ENCODE data around the gene FBXL7.

Gene FBXL7

DNA sequence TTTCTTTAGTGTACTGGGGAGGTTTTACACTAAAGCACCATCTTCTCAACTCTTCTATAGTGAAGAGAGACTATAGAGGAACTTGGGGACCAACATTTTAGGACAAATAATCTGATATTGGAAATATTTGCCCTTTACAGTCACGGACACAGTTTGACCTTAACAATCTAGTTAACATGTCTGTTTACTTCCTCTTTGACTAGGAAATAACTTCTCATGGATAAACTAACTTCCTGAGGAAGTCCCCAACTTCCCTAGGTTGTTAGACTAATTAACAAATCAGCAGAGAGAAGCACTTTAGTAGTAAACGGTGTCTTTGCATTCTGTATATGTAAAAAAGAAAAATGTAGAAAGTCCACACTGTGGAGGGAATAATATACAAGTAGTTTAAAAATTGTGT is 127.7 kb downstream of the FBXL7 start:
- in situ Hi-C loops (cut with HindIII; ENCODE audit: low pct_ligation_motif_present, low pct_unique_long_range_greater_than_20kb, low sequenced_read_pairs), result no loop called here
- no peak for DNase-seq

DNA sequence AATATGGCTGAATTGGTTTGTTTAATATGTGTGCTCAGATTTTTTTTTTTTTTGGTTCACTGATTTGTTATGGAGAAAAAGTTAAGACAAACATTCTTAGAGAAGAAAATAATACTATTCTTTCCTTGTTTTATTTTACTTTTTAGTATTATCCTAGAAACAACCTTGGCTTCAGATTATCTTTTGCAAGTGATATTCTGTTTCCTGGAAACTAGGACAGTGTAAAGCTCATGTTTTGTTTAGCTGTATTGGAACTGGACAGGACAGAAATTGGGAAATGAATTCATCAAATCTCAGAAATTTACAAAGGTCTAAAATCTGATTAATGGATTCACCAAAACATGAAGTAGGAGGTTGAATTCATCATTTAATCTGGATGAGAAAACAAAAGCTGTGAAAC is 130.5 kb downstream of the FBXL7 start:
- in situ Hi-C loops (cut with HindIII; ENCODE audit: low pct_ligation_motif_present, low pct_unique_long_range_greater_than_20kb, low sequenced_read_pairs), result no loop called here
- no peak for DNase-seq

DNA sequence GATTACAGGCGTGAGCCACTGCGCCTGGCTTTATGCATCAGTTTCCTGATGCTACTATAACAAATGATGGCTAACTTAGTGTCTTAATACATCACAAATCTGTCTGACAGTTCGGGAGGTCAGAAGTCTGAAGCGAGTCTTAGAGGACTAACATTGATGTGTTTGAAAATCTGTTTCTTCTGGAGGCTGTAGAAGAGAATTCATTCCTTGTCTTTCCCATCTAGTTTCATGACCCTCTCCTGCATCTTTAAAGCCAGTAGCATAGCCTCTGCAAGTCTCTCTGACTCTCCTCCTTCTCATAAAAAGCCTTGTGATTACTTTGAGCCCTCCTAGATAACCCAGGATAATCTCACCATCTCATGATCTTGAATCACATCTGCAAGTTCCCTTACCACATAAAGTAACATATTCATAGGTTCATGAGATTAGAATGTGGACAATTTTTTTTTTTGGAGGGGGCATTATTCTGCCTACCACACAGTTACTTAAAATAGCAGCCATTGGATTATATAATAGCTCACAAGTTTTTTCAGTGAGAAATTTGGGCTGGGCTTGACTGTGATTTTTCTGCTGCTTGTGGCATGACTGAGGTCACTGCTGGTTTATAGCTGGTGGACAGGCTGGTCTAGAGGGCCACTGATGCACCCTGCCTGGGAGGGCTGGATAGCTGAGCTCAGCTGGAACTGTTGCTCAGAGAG is 134.8 kb downstream of the FBXL7 start:
- in situ Hi-C loops (cut with HindIII; ENCODE audit: low pct_ligation_motif_present, low pct_unique_long_range_greater_than_20kb, low sequenced_read_pairs), result no loop called here
- no peak for DNase-seq

DNA sequence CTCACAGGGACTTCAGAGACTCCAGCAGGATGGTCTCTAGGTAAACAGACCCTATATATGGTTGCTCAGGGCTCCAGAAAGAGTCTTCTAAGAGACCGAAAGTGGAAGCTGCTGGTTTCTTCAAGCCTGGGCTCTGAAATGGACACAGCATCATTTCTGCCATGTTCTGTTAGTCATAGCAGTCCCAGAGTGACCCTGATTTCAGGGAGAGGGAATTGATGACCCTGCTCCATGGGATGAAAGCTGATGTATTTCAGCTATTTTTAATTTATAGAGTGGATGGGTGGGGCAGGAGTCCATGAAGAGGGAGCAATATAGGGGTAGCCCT is 135.3 kb downstream of the FBXL7 start:
- no peak for DNase-seq
- in situ Hi-C loops (cut with HindIII; ENCODE audit: low pct_ligation_motif_present, low pct_unique_long_range_greater_than_20kb, low sequenced_read_pairs), result no loop called here

DNA sequence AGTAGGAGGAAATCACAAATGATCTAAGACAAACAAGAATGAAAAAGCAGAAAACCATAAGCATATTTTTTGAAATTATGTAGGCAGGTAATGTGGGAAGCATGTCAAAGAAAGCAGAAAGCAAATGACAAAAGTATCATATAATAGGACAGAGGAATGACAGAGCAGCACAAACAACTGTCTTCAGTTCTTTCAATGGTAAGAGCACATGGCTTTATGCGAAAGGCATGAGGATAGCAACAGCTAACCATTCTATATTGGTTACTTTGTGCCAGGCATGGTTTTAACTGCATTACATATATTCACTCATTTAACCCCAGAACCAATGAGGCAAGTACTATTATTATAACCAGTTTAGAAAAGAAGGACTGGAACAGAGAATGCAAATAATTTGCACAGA is 137.4 kb downstream of the FBXL7 start:
- in situ Hi-C loops (cut with HindIII; ENCODE audit: low pct_ligation_motif_present, low pct_unique_long_range_greater_than_20kb, low sequenced_read_pairs), result no loop called here
- DNase-seq, result no peak

DNA sequence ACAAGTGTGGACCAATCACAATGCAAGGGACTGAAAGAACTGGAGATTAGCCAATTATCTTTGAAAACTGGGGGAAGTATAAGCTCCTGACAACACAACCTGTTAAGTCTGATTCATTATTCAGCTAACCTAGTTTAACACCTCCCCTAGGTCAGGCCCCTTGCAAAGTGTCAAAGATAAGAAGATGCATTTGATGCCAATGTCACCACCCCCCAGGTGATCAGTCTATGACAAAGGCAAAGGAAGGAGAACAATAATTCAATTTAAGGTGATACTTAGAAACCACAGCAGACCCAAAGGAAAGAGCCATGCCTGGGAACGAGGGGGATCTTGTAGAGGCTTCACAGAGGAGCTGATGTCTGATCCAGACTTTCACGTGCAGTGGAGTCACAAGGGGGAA is 137.9 kb downstream of the FBXL7 start:
- no peak for DNase-seq
- in situ Hi-C loops (cut with HindIII; ENCODE audit: low pct_ligation_motif_present, low pct_unique_long_range_greater_than_20kb, low sequenced_read_pairs), result no loop called here

DNA sequence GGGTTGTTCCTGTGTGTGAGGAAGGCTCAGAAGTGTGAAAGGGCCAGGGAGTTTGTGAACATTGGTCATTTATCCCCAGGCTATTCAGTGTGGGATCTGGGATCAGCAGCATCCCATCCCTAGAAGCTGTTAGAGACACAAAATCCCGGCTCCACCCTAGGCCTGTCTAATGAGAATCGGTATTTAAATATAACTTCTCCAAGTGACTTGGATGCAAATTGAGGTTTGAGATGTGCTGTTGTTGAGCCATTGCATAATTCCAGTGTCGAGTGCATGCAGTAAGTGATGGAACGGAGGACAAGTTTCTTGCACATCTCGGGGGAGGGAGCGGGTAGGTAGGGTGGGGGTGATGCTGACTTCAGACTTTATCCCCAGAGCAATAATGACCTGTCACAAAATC is 138.3 kb downstream of the FBXL7 start:
- no peak for DNase-seq
- in situ Hi-C loops (cut with HindIII; ENCODE audit: low pct_ligation_motif_present, low pct_unique_long_range_greater_than_20kb, low sequenced_read_pairs), result no loop called here

DNA sequence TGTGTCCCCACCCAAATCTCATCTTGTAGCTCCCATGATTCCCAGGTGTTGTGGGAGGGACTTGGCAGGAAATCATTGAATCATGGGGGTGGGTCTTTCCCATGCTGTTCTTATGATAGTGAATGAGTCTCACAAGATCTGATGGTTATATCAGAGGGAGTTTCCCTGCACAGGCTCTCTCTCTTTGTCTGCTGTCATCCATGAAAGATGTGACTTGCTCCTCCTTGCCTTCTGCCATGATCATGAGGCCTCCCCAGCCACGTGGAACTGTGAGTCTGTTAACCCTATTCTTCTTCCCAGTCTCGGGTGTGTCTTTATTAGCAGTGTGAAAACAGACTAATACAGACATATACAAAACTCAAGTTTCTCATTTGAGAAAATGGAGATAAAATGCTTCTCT is 139.3 kb downstream of the FBXL7 start:
- DNase-seq, result no peak
- in situ Hi-C loops (cut with HindIII; ENCODE audit: low pct_ligation_motif_present, low pct_unique_long_range_greater_than_20kb, low sequenced_read_pairs), result no loop called here

DNA sequence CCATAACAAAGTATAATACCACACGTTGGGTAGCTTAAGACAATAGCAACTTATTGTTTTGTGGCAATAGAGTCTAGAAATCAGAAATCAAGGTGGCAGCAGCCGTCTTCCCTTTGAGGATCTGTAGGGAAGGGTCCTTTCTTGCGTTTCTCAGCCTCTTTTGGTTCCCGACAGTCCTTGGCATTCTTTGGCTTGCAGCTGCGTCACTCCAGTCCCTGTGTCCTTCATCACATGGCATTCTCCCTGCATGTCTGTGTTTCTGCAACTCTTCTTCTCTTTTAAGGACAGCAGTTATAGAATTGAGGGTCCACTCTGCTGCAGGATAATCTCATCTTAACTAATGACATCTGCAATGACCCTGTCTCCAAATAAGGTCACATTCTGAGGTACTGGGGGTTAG is 140.1 kb downstream of the FBXL7 start:
- in situ Hi-C loops (cut with HindIII; ENCODE audit: low pct_ligation_motif_present, low pct_unique_long_range_greater_than_20kb, low sequenced_read_pairs), result no loop called here

DNA sequence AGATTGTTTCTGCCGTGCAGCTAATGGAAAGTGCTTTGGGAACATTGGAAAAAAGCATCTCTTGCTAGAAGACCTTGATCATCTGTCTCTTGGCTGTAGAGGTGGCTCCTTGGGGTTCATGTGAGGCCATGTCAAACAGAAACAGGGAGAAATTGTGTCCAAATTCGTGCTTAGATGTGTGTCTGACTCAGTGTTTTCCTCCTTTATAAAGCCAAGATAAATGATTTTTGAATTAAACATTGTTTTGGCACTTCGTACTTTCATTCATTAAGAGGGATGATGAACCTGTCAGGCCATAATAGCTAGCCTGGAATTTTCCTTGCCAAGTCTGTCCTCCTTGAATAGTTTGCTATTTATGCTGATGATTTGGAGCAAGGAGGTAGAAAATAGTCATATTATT is 143.8 kb downstream of the FBXL7 start:
- no peak for DNase-seq
- in situ Hi-C loops (cut with HindIII; ENCODE audit: low pct_ligation_motif_present, low pct_unique_long_range_greater_than_20kb, low sequenced_read_pairs), result no loop called here

More for the DNA sequence above, 140.1 kb downstream of the FBXL7 start:
- no peak for DNase-seq

DNA sequence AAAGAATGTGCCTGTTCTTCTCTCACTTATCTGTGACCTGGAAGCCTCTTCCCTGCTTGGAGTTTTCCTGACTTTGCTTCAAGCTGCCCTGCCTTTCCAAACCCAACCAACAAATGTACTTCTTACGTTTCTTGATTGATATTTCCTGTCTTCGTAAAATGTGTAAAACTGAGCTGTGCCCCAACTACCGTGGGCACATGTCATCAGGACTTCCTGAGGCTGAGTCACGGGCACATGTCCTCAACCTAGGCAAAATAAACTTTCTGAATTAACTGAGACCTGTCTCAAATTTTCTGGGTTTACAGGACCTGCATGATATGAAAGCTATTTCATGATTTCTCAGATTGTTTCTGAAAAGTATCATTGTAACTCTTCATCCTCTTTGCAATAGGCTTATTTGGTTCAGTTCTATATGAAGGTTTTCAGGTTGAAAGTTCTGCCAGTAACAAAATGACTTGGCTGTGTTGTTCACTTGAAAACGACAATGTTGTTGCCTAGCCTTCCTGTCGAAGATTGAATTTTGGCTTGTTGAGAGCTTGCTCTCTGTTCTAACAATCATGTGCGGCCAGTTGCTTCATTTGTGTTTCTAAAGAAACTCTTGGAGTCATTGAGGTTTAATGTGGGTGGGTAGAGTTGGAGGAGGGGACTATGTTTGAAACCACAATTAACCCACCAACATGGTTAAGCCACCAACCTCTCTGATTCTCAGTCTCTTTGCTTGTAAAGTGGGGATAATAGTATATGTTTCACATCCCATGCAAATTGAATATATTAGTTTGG is 145.6 kb downstream of the FBXL7 start:
- in situ Hi-C loops (cut with HindIII; ENCODE audit: low pct_ligation_motif_present, low pct_unique_long_range_greater_than_20kb, low sequenced_read_pairs), result no loop called here
- DNase-seq, result no peak

DNA sequence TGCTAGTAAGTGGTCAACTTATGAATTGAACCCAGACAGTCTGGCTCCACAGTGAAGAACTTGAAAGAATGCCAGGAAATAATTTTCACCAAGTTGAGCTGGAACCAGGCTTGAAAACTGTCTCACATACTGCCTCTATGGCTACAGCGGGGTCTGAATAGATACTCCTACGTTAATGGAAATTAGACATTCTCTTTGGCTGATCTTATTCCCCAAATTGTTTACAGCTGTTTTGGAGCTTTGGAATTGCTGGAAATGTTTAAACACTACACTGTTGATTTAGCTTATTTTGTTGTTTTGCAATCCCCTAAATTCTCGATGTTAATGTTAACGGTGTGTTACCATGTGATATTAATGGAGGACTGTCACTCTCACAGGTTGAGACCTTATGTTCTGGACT is 146.4 kb downstream of the FBXL7 start:
- DNase-seq, result no peak
- in situ Hi-C loops (cut with HindIII; ENCODE audit: low pct_ligation_motif_present, low pct_unique_long_range_greater_than_20kb, low sequenced_read_pairs), result no loop called here

DNA sequence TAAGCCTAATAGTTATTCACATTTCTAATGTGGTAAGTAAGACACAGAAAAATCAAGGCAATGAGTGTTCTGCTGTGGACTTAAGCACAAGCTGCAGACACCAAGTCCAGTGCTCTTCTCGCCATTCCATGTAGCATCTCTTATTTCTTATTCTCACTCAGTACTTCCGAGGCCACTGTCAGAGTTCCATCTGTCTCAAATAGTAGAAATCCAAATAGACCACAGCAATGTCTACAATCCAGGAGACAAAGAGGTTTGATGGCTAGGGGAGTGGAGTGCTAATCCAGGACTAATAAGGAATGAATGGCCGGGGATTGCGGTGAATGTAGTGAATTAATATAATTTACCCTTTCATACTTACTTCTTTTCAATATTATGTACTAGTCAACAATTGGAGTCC is 147.3 kb downstream of the FBXL7 start:
- DNase-seq, result no peak
- in situ Hi-C loops (cut with HindIII; ENCODE audit: low pct_ligation_motif_present, low pct_unique_long_range_greater_than_20kb, low sequenced_read_pairs), result no loop called here

DNA sequence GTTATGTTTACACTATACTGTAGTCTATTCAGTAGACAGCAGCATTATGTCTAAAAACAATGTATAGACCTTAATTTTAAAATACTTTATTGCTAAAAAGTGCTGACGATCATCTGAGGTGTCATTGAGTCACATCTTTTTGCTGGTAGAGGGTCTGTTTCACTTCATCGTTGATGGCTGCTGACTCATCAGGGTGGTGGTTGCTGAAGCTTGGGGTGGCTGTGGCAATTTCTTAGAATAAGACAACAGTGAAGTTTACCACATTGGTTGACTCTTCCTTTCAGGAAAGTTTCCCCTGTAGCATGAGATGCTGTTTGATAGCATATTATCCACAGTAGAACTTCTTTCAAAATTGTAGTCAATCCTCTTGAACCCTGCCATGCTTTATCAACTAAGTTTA is 150.3 kb downstream of the FBXL7 start:
- no peak for DNase-seq
- in situ Hi-C loops (cut with HindIII; ENCODE audit: low pct_ligation_motif_present, low pct_unique_long_range_greater_than_20kb, low sequenced_read_pairs), result no loop called here

DNA sequence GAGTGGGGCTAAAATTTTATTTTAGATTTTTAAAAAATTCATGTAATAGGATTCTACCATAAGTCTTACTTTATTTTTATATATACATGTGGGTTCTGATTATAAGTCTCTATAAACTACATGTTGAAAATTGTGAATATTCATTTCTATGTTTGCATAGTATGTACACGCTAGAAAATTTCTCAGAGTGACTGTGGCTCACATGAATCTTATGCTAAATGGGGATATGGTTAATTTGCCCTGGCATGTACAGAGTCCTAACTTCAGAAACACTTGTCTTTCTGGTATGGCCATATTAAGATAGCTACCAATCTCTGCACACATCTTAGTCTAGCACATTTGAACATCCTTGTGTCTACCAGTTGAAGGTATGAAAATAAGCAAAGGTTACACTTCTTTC is 154.8 kb downstream of the FBXL7 start:
- in situ Hi-C loops (cut with HindIII; ENCODE audit: low pct_ligation_motif_present, low pct_unique_long_range_greater_than_20kb, low sequenced_read_pairs), result no loop called here
- DNase-seq, result no peak

DNA sequence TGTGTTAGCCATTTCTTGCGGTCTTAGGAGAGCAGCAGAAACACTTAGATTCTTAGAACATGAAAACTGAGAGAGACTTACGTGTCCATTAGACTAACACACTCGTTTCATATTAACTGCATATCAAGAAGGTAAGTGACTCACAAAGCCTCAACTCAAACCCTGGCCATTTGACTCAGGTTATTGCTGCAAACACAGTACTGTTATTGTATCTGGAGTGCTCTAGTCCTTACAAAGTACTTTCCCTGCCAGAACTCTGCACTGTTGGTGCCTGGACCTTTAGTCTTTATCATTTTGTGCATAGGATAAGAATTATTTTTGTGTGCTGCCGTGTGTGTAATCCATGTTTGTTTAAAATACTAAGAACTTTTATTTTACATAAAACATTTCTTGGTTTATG is 155.7 kb downstream of the FBXL7 start:
- in situ Hi-C loops (cut with HindIII; ENCODE audit: low pct_ligation_motif_present, low pct_unique_long_range_greater_than_20kb, low sequenced_read_pairs), result no loop called here
- no peak for DNase-seq

DNA sequence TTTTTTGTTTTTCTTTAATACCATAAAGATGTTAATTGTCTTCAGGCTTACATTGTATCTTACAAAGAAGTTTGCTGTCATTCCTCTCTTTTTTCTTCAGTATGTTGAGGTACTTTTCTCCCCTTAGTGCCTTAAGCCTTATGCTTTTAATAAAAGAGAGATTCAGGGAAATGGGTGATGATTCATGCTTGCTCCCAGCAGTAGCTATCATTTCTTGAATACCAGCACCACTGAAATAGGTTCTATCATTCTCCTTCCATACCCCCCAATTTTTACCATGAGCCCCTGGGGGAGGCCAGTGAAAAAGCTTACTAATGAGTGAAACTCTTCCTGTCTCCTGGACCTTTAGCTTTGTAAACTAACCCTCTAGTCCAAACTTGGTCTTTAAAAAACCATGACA is 165.0 kb downstream of the FBXL7 start:
- in situ Hi-C loops (cut with HindIII; ENCODE audit: low pct_ligation_motif_present, low pct_unique_long_range_greater_than_20kb, low sequenced_read_pairs), result no loop called here
- no peak for DNase-seq

DNA sequence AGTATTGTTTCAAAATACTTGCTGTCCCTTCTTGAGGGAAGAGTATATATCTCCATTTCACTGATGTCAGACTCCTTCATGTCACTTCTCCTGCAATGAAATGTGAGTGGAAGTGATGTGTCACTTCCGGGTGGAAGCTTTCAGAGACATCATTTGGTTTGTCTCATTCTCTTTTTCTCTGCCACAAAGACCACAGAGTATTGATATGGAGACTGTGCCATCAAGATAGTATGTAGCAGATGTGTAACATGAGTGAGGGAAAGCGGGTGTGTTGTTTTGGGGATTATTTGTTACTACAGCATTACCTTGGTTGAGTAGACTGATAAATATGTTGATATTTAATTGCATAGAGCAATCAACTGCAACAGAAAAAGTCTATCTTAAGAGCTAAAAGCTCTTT is 169.8 kb downstream of the FBXL7 start:
- in situ Hi-C loops (cut with HindIII; ENCODE audit: low pct_ligation_motif_present, low pct_unique_long_range_greater_than_20kb, low sequenced_read_pairs), result no loop called here
- no peak for DNase-seq

DNA sequence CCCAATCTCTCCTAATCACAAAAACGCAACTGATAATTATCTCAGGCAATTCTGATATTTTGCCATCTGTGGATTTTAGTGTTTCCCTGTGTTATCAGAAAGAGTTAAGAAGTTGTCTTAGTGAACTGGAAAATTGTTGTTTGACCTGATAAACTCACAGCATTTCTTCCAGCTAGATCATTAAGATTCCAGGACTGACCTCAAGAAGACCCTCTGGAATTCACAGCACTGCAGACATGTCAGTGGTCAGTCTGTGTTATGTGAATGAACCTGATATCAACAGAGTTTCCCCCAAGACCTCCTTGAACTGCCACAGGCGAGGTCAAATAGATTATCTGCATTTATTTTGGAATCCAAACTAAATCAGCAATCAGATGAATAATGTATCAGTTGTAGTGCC is 174.7 kb downstream of the FBXL7 start:
- in situ Hi-C loops (cut with HindIII; ENCODE audit: low pct_ligation_motif_present, low pct_unique_long_range_greater_than_20kb, low sequenced_read_pairs), result no loop called here
- no peak for DNase-seq

DNA sequence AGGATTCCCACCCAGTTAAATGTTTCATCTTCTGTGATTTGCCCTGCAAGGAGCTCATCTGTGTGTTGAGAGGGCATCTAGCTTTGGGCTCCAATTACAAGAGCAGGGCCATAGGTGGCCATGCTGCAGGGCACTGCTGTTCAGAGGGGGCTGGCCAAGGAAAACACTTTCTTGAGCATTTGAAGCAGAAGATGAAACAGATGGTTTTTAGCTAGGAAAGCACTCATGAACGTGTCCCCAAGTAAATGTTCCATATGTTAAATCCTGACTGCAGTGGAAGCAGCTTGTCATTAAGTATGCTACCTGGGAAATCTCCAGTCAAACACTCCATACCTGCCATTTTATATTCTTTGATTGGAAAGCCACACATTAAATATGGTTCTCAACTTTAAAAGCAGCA is 176.6 kb downstream of the FBXL7 start:
- in situ Hi-C loops (cut with HindIII; ENCODE audit: low pct_ligation_motif_present, low pct_unique_long_range_greater_than_20kb, low sequenced_read_pairs), result no loop called here
- DNase-seq, result no peak

Data from ACHN (cell line).